Duodenal mucosa (tissue), 2 donors: Measurements from ENCODE around the gene AGBL1.

ENCODE experiments used
- H3K27ac ChIP-seq: one replicate; pipeline ENCODE4 v1.7.0; 2013; ENCODE audit warnings: low read depth, low read length
- H3K27me3 ChIP-seq, 2 donors: one replicate each; pipeline ENCODE4 v1.7.0; 2013; ENCODE audit warnings: low read length in 2 of 2, control low read depth in 1 of 2; ENCODE audit not compliant: insufficient read depth in 2 of 2, control insufficient read depth in 1 of 2
- H3K36me3 ChIP-seq, 2 donors: one replicate each; pipeline ENCODE4 v1.7.0; 2013; ENCODE audit warnings: low read length in 2 of 2, control low read depth in 1 of 2; ENCODE audit not compliant: insufficient read depth in 2 of 2, control insufficient read depth in 1 of 2
- H3K4me1 ChIP-seq, 2 donors: one replicate each; pipeline ENCODE4 v1.7.0; 2013; ENCODE audit warnings: low read length in 2 of 2, control low read depth in 1 of 2; ENCODE audit not compliant: insufficient read depth in 2 of 2, control insufficient read depth in 1 of 2
- H3K4me3 ChIP-seq, 2 donors: one replicate each; pipeline ENCODE4 v1.7.0; 2013; ENCODE audit warnings: low read length in 2 of 2, low read depth in 1 of 2
- H3K9ac ChIP-seq, 2 donors: one replicate each; pipeline ENCODE4 v1.7.0; 2013; ENCODE audit warnings: low read length in 2 of 2, low read depth in 1 of 2
- H3K9me3 ChIP-seq, 2 donors: one replicate each; pipeline ENCODE4 v1.7.0; 2013; ENCODE audit warnings: low read length in 2 of 2, control low read depth in 1 of 2; ENCODE audit not compliant: control insufficient read depth in 1 of 2

The AGBL1 gene

DNA sequence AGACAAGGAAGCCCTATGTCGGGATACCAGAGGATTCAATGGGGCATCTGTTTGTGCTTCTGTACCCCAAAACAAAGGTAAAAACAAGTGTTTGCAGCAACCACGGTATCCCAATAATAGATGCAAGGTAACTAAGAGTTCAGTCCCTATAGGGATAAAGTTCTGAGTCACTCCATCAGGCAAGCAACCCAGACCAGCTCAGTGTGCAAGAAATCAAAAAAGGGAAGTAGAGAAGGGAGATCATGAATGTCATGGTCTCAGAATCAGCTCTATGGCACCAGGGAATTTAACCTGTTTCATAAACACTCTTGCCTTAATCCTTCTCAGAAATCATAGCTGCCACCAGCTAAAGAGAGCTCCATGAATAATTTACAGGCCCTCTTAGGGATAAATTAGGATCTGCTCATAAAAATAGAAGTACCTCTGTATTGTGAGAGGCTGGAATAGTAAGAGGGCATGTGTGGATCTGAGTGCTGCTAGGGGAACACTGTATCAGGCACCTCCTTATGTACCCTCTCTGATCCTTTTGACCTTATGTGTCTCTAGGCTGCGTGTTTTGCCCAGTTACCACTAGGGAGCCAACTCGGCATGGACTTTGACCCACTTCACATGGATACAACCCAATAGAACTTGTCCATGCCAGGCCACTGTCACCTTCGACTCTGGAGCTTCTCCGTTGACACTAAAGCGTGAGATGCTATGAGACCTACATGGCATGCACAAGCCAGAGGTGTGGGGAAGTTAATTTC, 754.6 kb downstream of the AGBL1 start:
- Histone ChIP-seq H3K9ac (no peak overlapping the region), H3K9me3 (no peaks in the 10 kb centered on the region), H3K27ac (no peak overlapping the region), H3K4me3 (no peak overlapping the region), H3K27me3 (no peaks in the 10 kb centered on the region), H3K4me1 (no peaks in the 10 kb centered on the region), H3K36me3 (no peaks in the 10 kb centered on the region)

DNA sequence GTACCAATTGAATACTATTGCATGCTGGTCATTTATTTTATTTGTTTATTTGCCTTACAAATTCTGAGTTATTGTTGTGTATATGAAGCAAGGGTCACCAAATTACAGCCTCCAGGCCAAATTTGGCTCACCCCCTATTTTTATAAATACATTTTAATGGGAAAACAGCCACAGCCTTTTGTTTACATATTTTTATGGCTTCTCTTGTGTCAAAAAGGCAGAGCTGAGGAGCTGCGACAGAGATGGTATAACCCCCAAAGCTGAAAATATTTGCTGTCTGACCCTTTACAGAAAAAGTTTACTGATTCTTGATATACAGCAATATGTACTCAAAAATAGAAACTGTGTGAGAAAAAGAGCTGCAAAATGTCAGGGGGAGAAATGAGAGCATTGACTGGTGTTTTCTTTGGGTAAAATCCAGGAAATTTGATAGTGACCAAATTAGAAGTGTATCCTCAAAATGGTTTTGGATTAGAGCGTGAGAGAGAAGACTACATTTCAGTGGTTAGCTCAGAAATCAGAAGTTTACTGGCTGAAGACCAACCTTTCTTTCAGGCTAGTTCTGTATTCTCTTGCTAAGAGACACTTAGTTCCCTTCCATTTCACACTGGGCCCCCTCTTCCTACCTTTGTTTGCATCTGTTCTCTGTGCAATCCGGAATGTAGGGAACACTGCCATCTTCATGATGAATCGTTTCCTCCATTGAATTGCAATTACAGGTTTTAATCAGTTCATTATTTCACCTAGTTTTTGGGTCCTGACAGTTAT, 757.8 kb downstream of the AGBL1 start:
- Histone ChIP-seq H3K9ac (no peak overlapping the region), H3K9me3 (no peaks in the 10 kb centered on the region), H3K4me1 (no peaks in the 10 kb centered on the region), H3K4me3 (no peak overlapping the region), H3K36me3 (no peaks in the 10 kb centered on the region), H3K27me3 (no peaks in the 10 kb centered on the region), H3K27ac (no peak overlapping the region)

DNA sequence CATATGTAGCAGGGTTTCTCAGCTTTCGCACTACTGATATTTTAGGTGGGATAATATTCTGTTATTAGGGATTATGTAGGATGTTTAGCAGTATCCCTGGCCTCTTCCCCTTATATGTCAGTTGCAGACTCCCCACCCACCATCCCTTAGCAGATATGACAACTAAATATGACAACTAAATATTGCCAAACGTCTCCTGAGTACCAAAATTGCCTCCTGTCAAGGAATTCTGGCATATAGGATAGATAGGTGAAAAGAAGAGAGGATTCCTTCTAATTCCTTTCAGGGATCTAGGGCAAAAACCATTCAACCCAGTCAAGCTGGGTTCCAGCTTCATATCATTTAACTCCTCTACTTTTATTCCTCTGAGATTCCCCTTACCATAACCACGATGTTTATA, 759.8 kb downstream of the AGBL1 start:
- H3K36me3 ChIP-seq = no peaks in the 10 kb centered on the region
- no peaks in the 10 kb centered on the region for H3K27me3 ChIP-seq
- H3K27ac ChIP-seq = no peak overlapping the region
- H3K4me3 ChIP-seq = no peak overlapping the region
- H3K9ac ChIP-seq = no peak overlapping the region
- H3K9me3 ChIP-seq = no peaks in the 10 kb centered on the region
- no peaks in the 10 kb centered on the region for H3K4me1 ChIP-seq

DNA sequence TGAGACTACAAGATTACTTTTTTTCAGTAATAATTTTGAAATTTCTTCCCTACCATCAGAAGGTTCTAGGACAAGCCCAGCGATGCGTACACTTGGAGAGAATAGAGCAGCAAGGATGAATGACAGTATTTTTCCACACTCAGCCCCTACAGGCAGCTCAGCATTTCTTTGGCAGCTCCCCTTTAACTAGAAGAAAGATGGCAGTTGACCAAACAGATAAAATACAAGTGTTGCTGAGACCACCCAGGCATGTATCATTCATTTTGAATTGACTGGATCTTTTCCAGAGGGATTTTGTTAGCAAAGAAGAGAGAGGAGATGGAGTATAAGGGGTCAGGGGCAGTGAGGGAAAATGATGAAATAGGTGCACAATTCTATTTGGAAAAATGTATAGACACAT, 761.3 kb downstream of the AGBL1 start:
- no peaks in the 10 kb centered on the region for H3K36me3 ChIP-seq
- H3K4me3 ChIP-seq = no peak overlapping the region
- no peak overlapping the region for H3K9ac ChIP-seq
- H3K4me1 ChIP-seq = no peaks in the 10 kb centered on the region
- no peaks in the 10 kb centered on the region for H3K27me3 ChIP-seq
- no peak overlapping the region for H3K27ac ChIP-seq
- no peaks in the 10 kb centered on the region for H3K9me3 ChIP-seq

DNA sequence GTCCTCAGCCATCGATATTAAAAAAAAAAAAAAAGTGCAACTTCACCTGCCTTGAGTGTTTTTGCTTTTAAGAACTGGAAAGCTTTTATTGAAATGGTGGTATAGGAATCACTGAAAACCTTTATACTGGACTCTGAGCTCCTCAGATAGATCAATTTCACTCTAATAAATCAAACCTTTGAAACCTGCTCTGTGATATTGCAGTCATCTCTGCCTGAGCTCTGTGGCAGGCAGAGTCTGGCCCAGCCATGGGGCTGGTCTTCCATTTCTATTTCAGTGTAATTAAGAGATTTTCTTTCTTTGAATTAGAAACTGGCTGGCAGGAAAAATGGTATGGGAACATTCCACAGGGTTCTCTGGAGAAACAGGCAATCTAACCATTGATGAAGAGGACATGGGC, 762.5 kb downstream of the AGBL1 start:
- Histone ChIP-seq H3K27ac (no peak overlapping the region), H3K4me1 (no peaks in the 10 kb centered on the region), H3K36me3 (no peaks in the 10 kb centered on the region), H3K4me3 (no peak overlapping the region), H3K27me3 (no peaks in the 10 kb centered on the region), H3K9ac (no peak overlapping the region), H3K9me3 (no peaks in the 10 kb centered on the region)

DNA sequence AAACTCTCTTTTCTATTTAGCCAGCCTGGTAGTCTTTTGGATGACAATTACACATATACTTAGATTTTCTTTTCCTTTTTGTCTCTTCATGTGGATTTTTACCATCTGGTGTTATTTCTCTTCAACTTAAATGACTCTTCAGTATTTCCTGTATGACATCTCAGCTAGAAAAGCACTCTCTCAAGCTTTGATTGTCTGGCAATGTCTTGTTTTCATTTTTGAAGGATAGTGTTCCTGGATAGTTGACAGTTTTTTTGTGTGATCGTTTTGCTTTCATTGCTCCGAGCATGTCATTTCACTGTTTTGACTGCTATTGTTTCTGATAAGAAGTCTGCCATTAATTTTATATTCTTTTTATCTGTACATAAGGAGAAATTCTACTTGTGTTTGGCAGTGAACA, 766.4 kb downstream of the AGBL1 start:
- H3K4me3 ChIP-seq = no peak overlapping the region
- no peak overlapping the region for H3K9ac ChIP-seq
- no peak overlapping the region for H3K27ac ChIP-seq
- H3K27me3 ChIP-seq = no peaks in the 10 kb centered on the region
- H3K9me3 ChIP-seq = no peaks in the 10 kb centered on the region
- no peaks in the 10 kb centered on the region for H3K36me3 ChIP-seq
- H3K4me1 ChIP-seq = no peaks in the 10 kb centered on the region

DNA sequence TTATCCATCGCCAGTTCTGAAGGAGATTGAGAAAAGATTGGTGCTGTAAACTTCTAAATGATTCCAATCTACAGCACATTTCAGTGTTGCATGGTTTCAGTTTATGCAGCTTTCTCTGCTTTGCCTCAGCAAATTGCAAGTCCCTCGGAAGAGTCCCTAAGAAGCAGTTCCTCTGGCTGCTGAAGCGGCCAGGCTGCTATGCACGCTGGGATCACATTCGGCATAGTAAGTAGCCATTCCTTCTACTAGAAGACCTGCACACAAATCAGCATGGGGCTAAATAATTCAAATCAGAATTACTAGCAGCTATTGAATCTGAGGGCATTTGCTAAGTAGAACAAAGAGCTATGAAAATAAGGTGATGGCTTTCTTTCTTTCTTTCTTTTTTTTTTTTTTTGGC, 769.5 kb downstream of the AGBL1 start:
- Histone ChIP-seq H3K4me3 (no peak overlapping the region), H3K36me3 (no peaks in the 10 kb centered on the region), H3K4me1 (no peaks in the 10 kb centered on the region), H3K9ac (no peak overlapping the region), H3K27me3 (no peaks in the 10 kb centered on the region), H3K27ac (no peak overlapping the region), H3K9me3 (no peaks in the 10 kb centered on the region)

DNA sequence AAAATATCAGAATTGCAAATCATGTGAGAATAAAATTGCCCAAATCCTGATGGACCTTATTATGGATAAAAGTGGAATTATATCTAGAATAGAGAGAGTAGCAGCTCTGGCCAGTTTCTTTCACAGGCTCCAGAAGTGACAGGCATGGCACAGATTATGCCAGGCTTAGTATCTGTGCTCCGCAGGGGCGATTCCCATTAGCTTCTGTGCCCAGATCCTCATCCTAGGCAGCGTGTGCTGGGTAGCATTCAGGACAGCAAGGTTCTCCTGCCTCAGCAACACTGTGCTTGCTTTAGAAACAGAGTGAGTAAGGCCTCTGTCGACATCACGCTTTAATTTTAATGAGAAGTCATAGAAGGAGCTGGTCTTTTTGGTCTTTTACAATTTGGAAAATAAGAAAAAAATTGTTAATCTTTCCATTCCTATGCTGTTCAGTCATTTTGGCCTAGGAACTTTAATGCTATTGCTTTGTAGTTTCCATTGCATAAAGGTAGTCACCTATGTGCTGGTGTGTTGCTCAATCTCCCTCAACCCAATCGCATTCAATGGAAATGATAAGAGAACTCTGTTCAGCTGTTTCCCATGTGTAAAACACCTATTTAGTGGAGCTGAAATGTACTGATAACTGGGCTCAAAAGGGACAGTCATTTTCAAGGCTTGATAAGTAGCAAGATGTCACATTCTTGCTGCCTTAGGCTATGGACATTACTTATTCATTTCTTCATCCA, 770.1 kb downstream of the AGBL1 start:
- no peaks in the 10 kb centered on the region for H3K9me3 ChIP-seq
- H3K27me3 ChIP-seq = no peaks in the 10 kb centered on the region
- no peak overlapping the region for H3K9ac ChIP-seq
- H3K4me3 ChIP-seq = no peak overlapping the region
- H3K4me1 ChIP-seq = no peaks in the 10 kb centered on the region
- no peaks in the 10 kb centered on the region for H3K36me3 ChIP-seq
- no peak overlapping the region for H3K27ac ChIP-seq

DNA sequence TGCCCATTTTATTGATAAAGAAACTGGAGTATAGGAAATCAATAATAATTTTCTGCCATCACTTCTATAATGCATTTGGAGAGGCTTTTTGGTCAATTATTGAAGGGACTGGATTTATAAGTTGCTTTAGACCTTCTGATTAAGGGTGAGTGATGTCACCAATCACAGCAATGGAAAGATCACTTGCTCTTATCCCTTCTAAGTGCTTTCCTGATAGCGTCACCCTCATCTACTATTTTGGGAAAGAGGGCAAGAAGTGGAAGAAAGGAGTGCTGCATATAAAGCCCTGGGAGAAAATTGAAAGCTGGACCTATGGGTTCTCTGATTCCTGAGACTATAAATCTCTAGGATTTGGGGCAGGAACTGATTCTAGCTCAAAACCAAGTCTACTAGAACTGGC, 771.3 kb downstream of the AGBL1 start:
- H3K27me3 ChIP-seq = no peaks in the 10 kb centered on the region
- no peaks in the 10 kb centered on the region for H3K36me3 ChIP-seq
- H3K4me1 ChIP-seq = no peaks in the 10 kb centered on the region
- no peak overlapping the region for H3K27ac ChIP-seq
- H3K9me3 ChIP-seq = no peaks in the 10 kb centered on the region
- H3K9ac ChIP-seq = no peak overlapping the region
- H3K4me3 ChIP-seq = no peak overlapping the region

DNA sequence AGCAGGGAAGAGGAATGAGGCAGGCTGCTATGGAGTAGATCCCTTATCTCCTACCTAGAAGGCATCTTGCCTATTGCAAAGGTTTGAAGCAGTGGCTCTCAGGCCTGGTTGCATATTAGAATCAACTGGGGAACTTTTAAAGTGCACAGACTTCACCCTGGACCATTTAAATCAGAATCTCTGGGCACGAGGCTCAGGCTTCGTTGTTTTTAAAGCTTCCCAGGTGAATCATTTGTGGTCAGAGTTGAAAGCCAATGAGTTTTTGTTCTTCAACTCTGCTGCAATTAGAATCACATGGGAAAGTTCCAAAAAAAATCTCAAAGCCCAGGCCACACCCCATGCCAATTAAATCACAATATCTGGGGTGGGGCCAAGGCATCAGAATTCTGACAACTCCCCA, 773.1 kb downstream of the AGBL1 start:
- Histone ChIP-seq H3K9me3 (no peaks in the 10 kb centered on the region), H3K27ac (no peak overlapping the region), H3K9ac (no peak overlapping the region), H3K36me3 (no peaks in the 10 kb centered on the region), H3K4me3 (no peak overlapping the region), H3K4me1 (no peaks in the 10 kb centered on the region), H3K27me3 (no peaks in the 10 kb centered on the region)
